ENCODE data around the gene SDK1.
"Not testable (repeated sequence)": the region's sequence is repeated elsewhere in the genome, so short reads cannot be mapped to it uniquely, and the experiment has no call there.

The SDK1 gene

GRCh38 chr7:4245135-4245865 lies 944.2 kb downstream of the SDK1 start:
- DNase-seq (ENCODE audit: low read depth in 3 of 3), result no peak

DNA sequence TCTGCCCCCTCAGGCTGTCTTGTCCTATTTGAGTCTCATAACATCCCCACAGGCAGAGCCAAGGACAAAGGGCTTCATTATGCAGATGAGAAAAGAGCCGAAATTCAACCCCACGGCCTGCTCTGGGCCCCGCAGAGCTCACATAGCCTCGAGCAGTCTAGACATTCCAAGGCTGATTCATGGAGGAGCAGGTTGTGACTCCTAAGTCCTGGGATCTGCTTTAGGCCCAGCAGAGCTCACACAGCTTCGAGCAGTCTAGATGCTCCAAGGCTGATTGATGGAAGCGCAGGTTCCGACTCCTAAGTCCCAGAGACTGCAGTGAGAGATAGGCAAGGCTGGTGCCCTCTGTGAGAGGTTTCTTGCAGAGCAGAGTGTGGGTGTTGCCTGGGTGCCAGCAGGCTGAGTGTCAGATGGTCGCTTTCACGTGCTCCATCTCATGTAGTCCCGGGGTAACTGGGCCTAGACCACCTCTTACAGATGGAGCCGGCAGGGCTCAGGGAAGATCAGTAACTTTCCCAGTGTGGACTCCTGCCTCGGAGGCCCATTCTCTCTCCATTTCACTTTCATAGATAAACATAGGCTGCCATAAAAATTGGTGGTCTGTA lies 944.9 kb downstream of the SDK1 start:
- DNase-seq (ENCODE audit: low read depth in 3 of 3), result no peak

GRCh38 chr7:4246536-4246935 lies 945.5 kb downstream of the SDK1 start:
- no peak for DNase-seq (ENCODE audit: low read depth in 3 of 3)

GRCh38 chr7:4247106-4247876 lies 946.2 kb downstream of the SDK1 start:
- no peak for DNase-seq (ENCODE audit: low read depth in 3 of 3)

DNA sequence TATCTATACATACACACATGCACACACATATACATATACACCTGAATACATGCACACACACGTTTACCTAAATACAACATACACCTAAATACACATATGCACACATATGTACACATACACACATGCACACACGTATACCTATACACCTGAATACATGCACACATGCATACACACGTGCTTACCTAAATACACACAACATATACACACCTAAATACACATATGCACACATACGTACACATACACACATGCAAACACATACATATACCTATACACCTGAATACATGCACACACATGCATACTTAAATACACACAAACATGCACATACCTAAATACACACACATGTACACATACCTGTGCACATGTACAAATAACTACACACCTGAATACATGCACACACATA lies 947.2 kb downstream of the SDK1 start:
- DNase-seq (ENCODE audit: low read depth in 3 of 3), result no peak

DNA sequence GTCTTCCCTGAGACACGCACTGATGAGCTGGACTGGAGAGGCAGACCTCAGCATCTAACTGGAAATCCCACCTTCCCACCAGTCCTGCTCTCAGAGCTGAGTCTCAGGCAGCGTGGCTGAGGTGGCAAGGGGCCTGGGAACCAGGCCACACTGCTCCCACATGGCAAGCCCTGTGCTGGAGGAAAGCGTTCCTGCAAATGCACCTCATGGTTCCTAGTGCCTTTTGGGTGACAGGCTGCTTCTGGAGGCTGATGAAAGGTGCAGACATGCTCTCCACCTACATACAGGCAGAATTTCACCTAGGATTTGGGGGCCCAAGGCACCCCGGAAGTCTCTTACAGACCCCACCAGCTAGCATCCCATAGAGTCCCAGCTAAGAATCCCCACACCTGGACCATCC lies 948.2 kb downstream of the SDK1 start:
- no peak for DNase-seq (ENCODE audit: low read depth in 3 of 3)

- DNase-seq (ENCODE audit: low read depth in 3 of 3), result no peak
Observed at GRCh38 chr7:4255336-4255735, 954.3 kb downstream of the SDK1 start.

DNA sequence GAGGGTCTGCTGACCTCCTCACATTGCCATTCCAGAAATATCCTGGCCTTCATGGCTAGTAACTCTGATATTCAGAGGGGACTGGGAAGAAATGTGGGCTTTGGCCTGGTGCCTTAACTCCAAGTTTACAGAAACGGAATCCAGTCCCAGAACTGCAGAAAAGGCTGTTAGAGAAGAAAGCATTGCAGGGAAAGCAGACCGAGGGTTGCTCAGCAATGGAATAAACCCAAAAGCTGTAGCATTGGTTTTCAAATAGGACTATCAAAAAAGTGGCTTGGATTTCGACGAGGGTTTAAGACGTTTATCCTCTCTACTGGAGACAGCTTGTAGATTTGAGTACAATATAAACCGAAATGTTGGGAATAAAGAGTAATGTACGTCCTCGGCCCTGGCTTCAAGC lies 955.2 kb downstream of the SDK1 start:
- no peak for DNase-seq (ENCODE audit: low read depth in 3 of 3)

GRCh38 chr7:4257146-4258111 lies 956.4 kb downstream of the SDK1 start:
- DNase-seq (ENCODE audit: low read depth in 3 of 3), result no peak

DNA sequence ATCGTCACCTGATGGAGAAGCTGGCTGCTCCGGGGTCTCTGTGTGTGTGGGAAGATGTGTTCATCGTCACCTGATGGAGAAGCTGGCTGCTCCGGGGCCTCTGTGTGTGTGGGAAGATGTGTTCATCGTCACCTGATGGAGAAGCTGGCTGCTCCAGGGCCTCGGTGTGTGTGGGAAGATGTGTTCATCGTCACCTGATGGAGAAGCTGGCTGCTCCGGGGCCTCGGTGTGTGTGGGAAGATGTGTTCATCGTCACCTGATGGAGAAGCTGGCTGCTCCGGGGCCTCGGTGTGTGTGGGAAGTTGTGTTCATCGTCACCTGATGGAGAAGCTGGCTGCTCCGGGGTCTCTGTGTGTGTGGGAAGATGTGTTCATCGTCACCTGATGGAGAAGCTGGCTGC lies 959.1 kb downstream of the SDK1 start:
- DNase-seq (ENCODE audit: low read depth in 3 of 3), result not testable (repeated sequence)

DNA sequence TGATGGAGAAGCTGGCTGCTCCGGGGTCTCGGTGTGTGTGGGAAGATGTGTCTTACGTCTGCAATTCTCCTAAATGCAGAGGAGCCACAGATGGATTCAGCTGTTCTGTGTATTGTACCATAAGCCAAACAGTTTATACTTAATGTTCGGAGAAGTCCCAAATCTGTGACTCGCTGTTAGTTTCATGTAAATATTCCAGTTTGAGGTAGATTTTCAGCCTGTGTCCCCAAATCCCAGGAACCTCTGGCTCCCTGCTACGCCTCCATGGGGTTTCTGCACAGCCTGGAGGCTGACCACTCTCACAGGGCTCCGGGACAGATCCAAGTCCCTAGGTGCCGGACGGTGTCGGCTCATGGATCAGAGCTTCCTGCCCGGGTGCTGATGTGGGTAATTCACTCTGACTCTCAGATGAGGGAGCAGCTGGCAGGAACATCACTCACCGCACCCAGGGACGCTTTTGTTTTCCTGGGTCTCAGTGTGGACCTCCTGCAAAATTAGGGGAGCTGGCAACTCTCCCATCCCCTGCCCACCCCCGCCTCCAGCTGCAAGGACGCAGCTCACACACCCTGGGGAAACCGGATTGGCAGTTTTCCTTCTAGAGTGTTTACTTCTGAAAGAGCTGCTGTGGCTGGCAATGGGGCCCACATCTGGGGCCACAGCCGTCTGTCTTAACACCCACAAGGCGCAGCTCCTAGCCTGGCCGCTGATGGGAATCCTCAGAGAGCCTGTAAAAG lies 960.0 kb downstream of the SDK1 start:
- no peak for DNase-seq (ENCODE audit: low read depth in 3 of 3)

- DNase-seq (ENCODE audit: low read depth in 3 of 3), result no peak
Observed at GRCh38 chr7:4261601-4261960, 960.5 kb downstream of the SDK1 start.

DNA sequence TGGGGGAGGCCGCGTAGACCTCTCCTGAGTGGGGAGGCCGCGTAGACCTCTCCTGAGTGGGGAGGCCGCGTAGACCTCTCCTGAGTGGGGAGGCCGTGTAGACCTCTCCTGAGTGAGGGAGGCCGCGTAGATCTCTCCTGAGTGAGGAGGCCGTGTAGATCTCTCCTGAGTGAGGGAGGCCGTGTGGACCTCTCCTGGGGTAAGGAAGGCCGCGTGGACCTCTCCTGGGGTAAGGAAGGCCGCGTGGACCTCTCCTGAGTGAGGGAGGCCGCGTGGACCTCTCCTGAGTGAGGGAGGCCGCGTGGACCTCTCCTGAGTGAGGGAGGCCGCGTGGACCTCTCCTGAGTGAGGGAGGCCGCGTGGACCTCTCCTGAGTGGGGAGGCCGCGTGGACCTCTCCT lies 963.2 kb downstream of the SDK1 start:
- not testable (repeated sequence) for DNase-seq (ENCODE audit: low read depth in 3 of 3)

DNA sequence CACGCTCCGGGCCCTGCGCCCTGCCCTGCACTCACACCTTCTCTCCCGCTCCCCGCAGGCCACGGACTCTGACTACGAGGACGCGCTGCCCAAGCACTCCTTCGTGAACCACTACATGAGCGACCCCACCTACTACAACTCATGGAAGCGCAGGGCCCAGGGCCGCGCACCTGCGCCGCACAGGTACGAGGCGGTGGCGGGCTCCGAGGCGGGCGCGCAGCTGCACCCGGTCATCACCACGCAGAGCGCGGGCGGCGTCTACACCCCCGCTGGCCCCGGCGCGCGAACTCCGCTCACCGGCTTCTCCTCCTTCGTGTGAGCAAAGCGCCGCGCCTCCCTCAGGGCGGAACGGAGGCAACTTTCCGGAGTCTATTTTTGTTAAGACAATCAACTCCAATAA lies 964.0 kb downstream of the SDK1 start:
- no peak for DNase-seq (ENCODE audit: low read depth in 3 of 3)

DNA sequence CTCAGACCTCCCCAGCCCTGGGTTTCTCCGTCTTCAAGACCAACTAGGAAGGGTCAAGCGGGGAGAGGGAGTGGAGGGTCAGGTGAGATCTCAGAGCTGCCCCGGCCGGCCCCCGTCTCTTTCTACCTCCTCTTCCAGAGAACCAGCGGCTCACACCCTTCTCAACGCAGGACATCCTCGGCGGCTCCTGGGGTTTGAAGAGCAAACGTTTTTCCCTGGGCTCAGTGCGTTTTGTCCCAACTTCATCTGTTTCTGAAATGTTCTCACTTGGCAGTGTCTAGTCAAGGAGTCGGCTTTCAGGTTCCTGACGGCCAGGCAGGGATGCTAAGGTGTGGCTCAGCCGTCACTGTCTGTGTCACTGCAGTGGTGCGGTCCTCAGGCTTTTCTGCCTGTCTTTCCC lies 964.6 kb downstream of the SDK1 start:
- DNase-seq (ENCODE audit: low read depth in 3 of 3), result no peak

GRCh38 chr7:4266270-4267040 lies 965.4 kb downstream of the SDK1 start:
- no peak for DNase-seq (ENCODE audit: low read depth in 3 of 3)

- DNase-seq (ENCODE audit: low read depth in 3 of 3), result no peak
Observed at GRCh38 chr7:4267341-4268039, 966.4 kb downstream of the SDK1 start.

DNA sequence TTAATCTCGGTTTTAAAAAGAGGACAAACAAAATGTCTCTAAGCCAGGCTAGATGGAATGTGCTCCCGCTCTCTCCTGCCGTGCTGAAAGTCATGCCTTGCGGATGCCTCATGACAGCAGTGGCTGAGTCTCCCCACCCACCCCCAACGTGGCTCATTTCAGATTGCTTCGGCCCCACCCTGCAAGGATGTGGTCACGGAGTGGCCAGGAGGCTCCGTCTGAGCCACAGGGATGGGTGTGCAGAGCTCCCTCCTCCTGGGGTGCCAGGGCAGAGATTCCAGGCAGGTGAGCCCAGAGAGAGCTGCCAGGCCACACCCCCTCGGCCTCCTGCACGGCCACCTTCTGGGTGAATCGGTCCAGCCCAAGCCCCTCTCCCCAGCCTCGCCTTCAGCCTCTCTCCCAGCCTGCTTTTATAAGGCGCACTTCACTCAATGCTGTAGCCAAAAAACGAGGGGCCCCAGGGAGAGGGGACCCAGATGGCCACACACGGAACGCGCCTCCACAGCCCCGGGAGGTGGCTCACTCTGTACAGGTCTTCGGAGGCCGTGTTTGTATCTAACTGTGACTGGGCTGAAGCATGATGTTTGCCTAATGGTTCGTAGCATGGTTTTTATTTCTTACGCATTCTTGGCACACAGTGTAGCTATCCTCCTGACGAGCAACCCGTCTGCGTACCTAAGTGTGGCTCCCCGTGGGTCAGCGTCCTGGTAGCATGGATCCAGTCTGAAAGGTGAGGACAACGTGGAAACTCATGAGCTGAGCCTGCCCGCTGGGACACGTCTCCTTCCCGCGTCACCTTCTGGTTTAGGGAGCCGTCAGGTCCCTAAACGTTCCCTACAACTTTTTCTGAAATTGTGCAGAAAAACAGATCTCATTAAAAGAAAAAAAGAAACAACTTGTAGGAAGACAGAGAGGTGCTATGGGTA lies 967.3 kb downstream of the SDK1 start:
- no peak for DNase-seq (ENCODE audit: low read depth in 3 of 3)

- DNase-seq (ENCODE audit: low read depth in 3 of 3), result no peak
Observed at GRCh38 chr7:4269086-4269485, 968.0 kb downstream of the SDK1 start.
